HepG2 (cell line): Measurements from ENCODE around the gene GGA1. TPM values are rescaled to one million over a fixed set of nuclear protein-coding genes. Genes with fewer than 3 reads are reported as not detected.

ENCODE experiments used
- ADNP ChIP-seq: sonication (generic); formaldehyde crosslinking; IDR thresholded peaks from 2 replicates; pipeline ENCODE4 v1.4.0; 2020; ENCODE audit warnings: missing genetic modification reagents
- ARHGAP35 ChIP-seq: sonication (generic); formaldehyde crosslinking; IDR thresholded peaks from 2 replicates; pipeline ENCODE4 v1.9.0; 2022; ENCODE audit warnings: mild to moderate bottlenecking, inconsistent platforms, moderate library complexity, missing genetic modification reagents, borderline replicate concordance
- FOXM1 ChIP-seq: sonication (generic); formaldehyde crosslinking; IDR thresholded peaks from 2 replicates; pipeline ENCODE4 v1.5.0; 2020; ENCODE audit warnings: missing genetic modification reagents
- KDM6A ChIP-seq: IDR thresholded peaks from 2 replicates; pipeline ENCODE4 v1.6.1; 2016; ENCODE audit warnings: low read depth
- KMT2A ChIP-seq: sonication (generic); formaldehyde crosslinking; IDR thresholded peaks from 2 replicates; pipeline ENCODE4 v1.4.0; 2020; ENCODE audit warnings: missing genetic modification reagents
- NFAT5 ChIP-seq: sonication (generic); formaldehyde crosslinking; IDR thresholded peaks from 2 replicates; pipeline ENCODE4 v1.4.0; 2020; ENCODE audit warnings: missing genetic modification reagents
- NR2F2 ChIP-seq: IDR thresholded peaks from 2 replicates; pipeline ENCODE4 v1.6.1; 2012; ENCODE audit warnings: low read depth, inconsistent platforms, borderline replicate concordance
- PPARG ChIP-seq: conservative IDR thresholded peaks from 2 replicates; pipeline ENCODE4 v1.6.1; 2016; ENCODE audit warnings: missing biosample characterization, missing genetic modification reagents
- RXRB ChIP-seq: IDR thresholded peaks from 2 replicates; pipeline ENCODE4 v1.6.1; 2016; ENCODE audit warnings: borderline replicate concordance, missing genetic modification reagents, missing compliant biosample characterization
- TAF1 ChIP-seq: sonication (generic); formaldehyde crosslinking; IDR thresholded peaks from 2 replicates; pipeline ENCODE4 v1.4.0; 2020; ENCODE audit warnings: missing genetic modification reagents
- TBX2 ChIP-seq: sonication (generic); formaldehyde crosslinking; IDR thresholded peaks from 2 replicates; pipeline ENCODE4 v1.5.0; 2020; ENCODE audit warnings: missing genetic modification reagents, mild to moderate bottlenecking, borderline replicate concordance
- YEATS2 ChIP-seq: sonication (generic); formaldehyde crosslinking; IDR thresholded peaks from 2 replicates; pipeline ENCODE4 v1.4.0; 2020; ENCODE audit warnings: missing genetic modification reagents, borderline replicate concordance
- ZFYVE20 ChIP-seq: sonication (generic); formaldehyde crosslinking; IDR thresholded peaks from 2 replicates; pipeline ENCODE4 v1.8.0; 2023; ENCODE audit warnings: low read depth, mild to moderate bottlenecking, moderate library complexity, missing genetic modification reagents, borderline replicate concordance
- ZNF101 ChIP-seq: sonication (generic); formaldehyde crosslinking; IDR thresholded peaks from 2 replicates; pipeline ENCODE4 v1.4.0; 2020; ENCODE audit warnings: mild to moderate bottlenecking, low read depth, missing genetic modification reagents, borderline replicate concordance
- ZNF225 ChIP-seq: sonication (generic); formaldehyde crosslinking; IDR thresholded peaks from 2 replicates; pipeline ENCODE4 v1.4.0; 2020; ENCODE audit warnings: mild to moderate bottlenecking, missing genetic modification reagents
- ZNF512 ChIP-seq: sonication (generic); formaldehyde crosslinking; IDR thresholded peaks from 2 replicates; pipeline ENCODE4 v1.4.0; 2020; ENCODE audit warnings: mild to moderate bottlenecking, missing genetic modification reagents
- ZNF513 ChIP-seq: sonication (generic); formaldehyde crosslinking; conservative IDR thresholded peaks from 2 replicates; pipeline ENCODE4 v1.5.0; 2020; ENCODE audit warnings: missing genetic modification reagents
- ZNF674 ChIP-seq: sonication (generic); formaldehyde crosslinking; IDR thresholded peaks from 2 replicates; pipeline ENCODE4 v1.5.0; 2020; ENCODE audit warnings: low read depth, mild to moderate bottlenecking, missing genetic modification reagents
- ZSCAN20 ChIP-seq: sonication (generic); formaldehyde crosslinking; IDR thresholded peaks from 2 replicates; pipeline ENCODE4 v1.4.0; 2020; ENCODE audit warnings: missing genetic modification reagents, mild to moderate bottlenecking, borderline replicate concordance
- polyA plus RNA-seq, 8 experiments: library from polyadenylated mRNA; depleted of rRNA in 3 of 8; stranded (reverse) in 7 of 8; unstranded in 1 of 8; fragments of >200 nt; fragmentation: Illumina TruSeq in 4 of 8; extraction: Trizol in 4 of 8; gene quantifications; 2 replicates each; pipeline versions ENCODE4 v1.2.1 to v1.2.3, GENCODE V29; 2011 to 2016; ENCODE audit warnings: low read depth in 4 of 8, missing spikeins in 1 of 8, mixed read lengths in 1 of 8; ENCODE audit not compliant: insufficient read depth in 1 of 8
- total RNA-seq, 5 experiments: library from RNA; depleted of rRNA; stranded (reverse); fragments of >200 nt; fragmentation: Illumina TruSeq; extraction: Trizol; gene quantifications; 2 replicates each; pipeline ENCODE4 v1.2.3, GENCODE V29; 2016; ENCODE audit warnings: low read depth in 1 of 5

GGA1 gene
- total and polyA plus RNA-seq, 2 of the 13 experiments (the other 11 are each of a cell fraction or from before 2014, with no cell fraction given): 29.1 to 87.2 TPM

GRCh38 chr22:37566903-37567798 is 41.5 kb upstream of the GGA1 start (continued):
- TF ChIP-seq YEATS2 (CRISPR knock-in tag) (peak; percentile 59; the same call in 1 of the 2 replicates), KDM6A (CRISPR knock-in tag) (no peak), ZNF101 (CRISPR knock-in tag) (no peak), ADNP (CRISPR knock-in tag) (no peak), ZFYVE20 (CRISPR knock-in tag) (no peak), KMT2A (no peak; the same call in 1 of the 2 replicates), ZSCAN20 (CRISPR knock-in tag) (no peak), NR2F2 (no peak), TBX2 (CRISPR knock-in tag) (peak; percentile 22), RXRB (peak; percentile 49; the same call in 1 of the 2 replicates), ZNF674 (CRISPR knock-in tag) (no peak), ARHGAP35 (CRISPR knock-in tag) (no peak), NFAT5 (CRISPR knock-in tag) (no peak; the same call in 1 of the 2 replicates), TAF1 (CRISPR knock-in tag) (peak; percentile 23; the same call in 1 of the 2 replicates), FOXM1 (CRISPR knock-in tag) (no peak), ZNF513 (CRISPR knock-in tag) (no peak), ZNF225 (CRISPR knock-in tag) (0 out of 2 replicates have a peak, but pooled peaks have one; percentile 27), PPARG (CRISPR knock-in tag) (peak; percentile 64; the same call in 1 of the 2 replicates), ZNF512 (CRISPR knock-in tag) (no peak)
